GM12864 (cell line): Measurements from ENCODE around the gene DSCAM.

Source experiments
- DNase-seq: peaks from one replicate; pipeline ENCODE4 v3.0.0-alpha.2; 2011; ENCODE audit warnings: low read depth
- H3K4me3 ChIP-seq: 2 replicates; pipeline ENCODE4 v1.5.1; 2011; ENCODE audit warnings: mild to moderate bottlenecking, low read depth, low read length, control low read depth
- CTCF ChIP-seq: IDR thresholded peaks from 2 replicates; pipeline ENCODE4 v1.5.1; 2011; ENCODE audit warnings: low read depth, mild to moderate bottlenecking, moderate library complexity, low read length, control low read depth, inconsistent platforms; ENCODE audit errors: missing control alignments

DSCAM gene

GRCh38 chr21:40200126-40200525, 646.8 kb downstream of the DSCAM start:
- no peak for TF ChIP-seq CTCF
- DNase-seq = no peak
- no peak overlapping the region for H3K4me3 ChIP-seq

DNA sequence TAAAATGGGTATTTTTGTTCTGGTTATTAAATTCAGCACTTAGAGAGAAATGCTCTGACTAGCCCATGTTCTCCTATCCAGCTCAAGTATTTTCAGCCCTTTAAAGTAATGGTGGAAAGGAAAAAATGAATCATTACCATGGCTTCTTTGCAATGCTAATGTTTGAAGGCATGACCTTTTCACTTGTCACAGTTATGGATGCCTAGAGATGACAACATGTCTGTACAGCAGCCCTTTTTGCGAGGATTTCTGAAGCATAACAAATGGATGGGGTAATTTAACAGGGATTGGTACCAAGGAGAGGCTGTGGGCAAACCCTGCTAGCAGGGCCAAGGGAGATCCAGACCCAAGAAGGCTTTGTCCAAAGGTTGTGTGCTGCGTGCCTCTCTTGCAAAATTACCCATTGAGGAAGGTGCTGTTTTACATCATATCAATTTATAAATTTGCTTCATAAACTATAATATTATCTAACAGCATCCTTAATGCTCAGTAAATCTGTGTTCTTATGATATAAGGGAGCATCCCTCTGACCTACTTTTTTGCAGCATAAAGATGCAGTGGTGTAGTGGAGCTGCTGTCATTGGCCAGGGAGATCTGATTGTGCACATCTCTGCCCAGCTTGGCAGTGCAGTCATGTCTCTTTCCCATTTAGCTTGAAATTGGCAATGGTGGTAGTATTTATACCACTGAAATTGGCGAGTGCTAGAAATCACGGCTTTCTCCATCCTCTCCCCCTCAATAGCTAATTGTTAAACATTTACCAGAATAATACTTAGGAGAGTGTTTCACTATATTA, 652.6 kb downstream of the DSCAM start:
- no peak overlapping the region for H3K4me3 ChIP-seq
- no peak for TF ChIP-seq CTCF
- DNase-seq = no peak

- no peak for DNase-seq
- no peak overlapping the region for H3K4me3 ChIP-seq
- no peak for TF ChIP-seq CTCF
These were observed 655.3 kb downstream of the DSCAM start for GRCh38 chr21:40191616-40192015.

- TF ChIP-seq CTCF = no peak
- no peak overlapping the region for H3K4me3 ChIP-seq
- DNase-seq = no peak
These were observed 655.8 kb downstream of the DSCAM start for GRCh38 chr21:40191196-40191595.

- H3K4me3 ChIP-seq = no peak overlapping the region
- DNase-seq = no peak
- TF ChIP-seq CTCF = no peak
These were observed 658.9 kb downstream of the DSCAM start for GRCh38 chr21:40187946-40188654.

DNA sequence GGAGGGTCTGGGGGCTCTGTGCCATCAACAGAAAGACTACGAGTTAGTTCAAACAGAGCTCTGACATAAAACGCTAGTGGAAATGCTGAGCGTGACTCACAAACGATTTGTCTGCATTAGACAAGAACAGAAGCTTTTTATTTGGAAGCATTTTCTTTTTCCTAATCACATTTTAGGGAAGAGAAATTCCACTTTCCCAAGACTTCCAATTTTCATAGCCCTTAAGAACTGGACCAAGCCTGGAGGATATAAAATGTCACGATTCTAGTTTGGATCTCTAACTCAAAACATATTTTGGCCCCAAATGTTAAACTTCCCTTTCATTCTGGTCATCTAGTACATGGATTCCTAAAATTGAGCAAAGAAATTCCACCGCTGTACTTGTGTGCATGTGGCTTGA, 659.7 kb downstream of the DSCAM start:
- no peak for TF ChIP-seq CTCF
- DNase-seq = no peak
- no peak overlapping the region for H3K4me3 ChIP-seq
